H9 (cell line): Measurements from ENCODE around the gene SERPING1. TPM values are rescaled to one million over a fixed set of nuclear protein-coding genes. Genes with fewer than 3 reads are reported as not detected.

Experiments used
- DNase-seq: peaks from one replicate; pipeline ENCODE4 v3.0.0-alpha.2; 2017
- H2AFZ ChIP-seq: one replicate; pipeline ENCODE4 v1.6.1; 2013; ENCODE audit warnings: mild to moderate bottlenecking, low read length, control low read depth, moderate library complexity
- H2AK5ac ChIP-seq: 2 replicates; pipeline ENCODE4 v1.6.1; 2013; ENCODE audit warnings: low read length, control low read depth, mixed read lengths; ENCODE audit not compliant: insufficient read length
- H2BK120ac ChIP-seq: one replicate; pipeline ENCODE4 v1.6.1; 2013; ENCODE audit warnings: low read depth, mild to moderate bottlenecking, low read length, control low read depth, inconsistent platforms; ENCODE audit not compliant: poor library complexity, severe bottlenecking
- H2BK12ac ChIP-seq: 2 replicates; pipeline ENCODE4 v1.6.1; 2013; ENCODE audit warnings: low read length, control low read depth, mixed read lengths, low read depth; ENCODE audit not compliant: insufficient read length
- H2BK15ac ChIP-seq: 2 replicates; pipeline ENCODE4 v1.6.1; 2013; ENCODE audit warnings: low read depth, low read length, control low read depth
- H2BK20ac ChIP-seq: one replicate; pipeline ENCODE4 v1.6.1; 2013; ENCODE audit warnings: low read depth, mild to moderate bottlenecking, low read length, control low read depth, inconsistent platforms; ENCODE audit not compliant: poor library complexity, severe bottlenecking
- H2BK5ac ChIP-seq: 2 replicates; pipeline ENCODE4 v1.6.1; 2013; ENCODE audit warnings: low read length, control low read depth, mixed read lengths; ENCODE audit not compliant: insufficient read length
- H3K14ac ChIP-seq: 2 replicates; pipeline ENCODE4 v1.6.1; 2013; ENCODE audit warnings: low read length, control low read depth; ENCODE audit not compliant: insufficient read depth
- H3K18ac ChIP-seq: 2 replicates; pipeline ENCODE4 v1.6.1; 2013; ENCODE audit warnings: low read depth, mild to moderate bottlenecking, mixed read lengths, low read length, control low read depth; ENCODE audit not compliant: insufficient read length
- H3K23ac ChIP-seq: 2 replicates; pipeline ENCODE4 v1.6.1; 2013; ENCODE audit warnings: low read length, control low read depth, mixed read lengths, low read depth; ENCODE audit not compliant: insufficient read length
- H3K23me2 ChIP-seq: 2 replicates; pipeline ENCODE4 v1.6.1; 2013; ENCODE audit warnings: low read depth, mild to moderate bottlenecking, mixed read lengths, low read length, control low read depth; ENCODE audit not compliant: insufficient read length, poor library complexity, severe bottlenecking
- H3K27ac ChIP-seq: 2 replicates; pipeline ENCODE4 v1.5.1; 2013; ENCODE audit warnings: low read length, control low read depth, mixed read lengths, low read depth; ENCODE audit not compliant: insufficient read length
- H3K27me3 ChIP-seq: 2 replicates; pipeline ENCODE4 v1.6.1; 2013; ENCODE audit warnings: low read length, control low read depth, inconsistent platforms; ENCODE audit not compliant: insufficient read depth
- H3K4ac ChIP-seq: 2 replicates; pipeline ENCODE4 v1.6.1; 2013; ENCODE audit warnings: low read depth, mild to moderate bottlenecking, control low read depth, inconsistent platforms, low read length, moderate library complexity
- H3K4me1 ChIP-seq: 2 replicates; pipeline ENCODE4 v1.6.1; 2013; ENCODE audit warnings: low read length, control low read depth, inconsistent platforms; ENCODE audit not compliant: insufficient read depth
- H3K4me2 ChIP-seq: 2 replicates; pipeline ENCODE4 v1.6.1; 2013; ENCODE audit warnings: low read length, control low read depth, mixed read lengths; ENCODE audit not compliant: insufficient read length, insufficient read depth
- H3K56ac ChIP-seq: 2 replicates; pipeline ENCODE4 v1.6.1; 2013; ENCODE audit warnings: low read depth, mild to moderate bottlenecking, mixed read lengths, low read length, control low read depth; ENCODE audit not compliant: insufficient read length
- H3K79me1 ChIP-seq: 2 replicates; pipeline ENCODE4 v1.6.1; 2013; ENCODE audit warnings: low read depth, mild to moderate bottlenecking, moderate library complexity, low read length, control low read depth, inconsistent platforms; ENCODE audit not compliant: insufficient read depth, poor library complexity, severe bottlenecking
- H3K79me2 ChIP-seq: 2 replicates; pipeline ENCODE4 v1.6.1; 2013; ENCODE audit warnings: low read length, control low read depth, inconsistent platforms; ENCODE audit not compliant: insufficient read depth
- H3K9ac ChIP-seq: 2 replicates; pipeline ENCODE4 v1.6.1; 2013; ENCODE audit warnings: low read length, control low read depth, mixed read lengths; ENCODE audit not compliant: insufficient read length; ENCODE audit errors: extremely low read depth
- H3K9me3 ChIP-seq: one replicate; pipeline ENCODE4 v1.6.1; 2013; ENCODE audit warnings: low read depth, low read length, inconsistent platforms; ENCODE audit not compliant: control insufficient read depth
- H3T11ph ChIP-seq: one replicate; pipeline ENCODE4 v1.6.1; 2013; ENCODE audit warnings: mild to moderate bottlenecking, low read length, control low read depth, inconsistent platforms
- H4K20me1 ChIP-seq: one replicate; pipeline ENCODE4 v1.6.1; 2013; ENCODE audit not compliant: control insufficient read depth, insufficient read length, insufficient read depth
- H4K5ac ChIP-seq: 2 replicates; pipeline ENCODE4 v1.6.1; 2013; ENCODE audit warnings: low read depth, mild to moderate bottlenecking, mixed read lengths, low read length, control low read depth; ENCODE audit not compliant: insufficient read length
- H4K8ac ChIP-seq: replicated peaks from 2 replicates; pipeline ENCODE4 v1.6.1; 2013; ENCODE audit warnings: low read length, control low read depth, mixed read lengths, low read depth; ENCODE audit not compliant: insufficient read length
- H4K91ac ChIP-seq: 2 replicates; pipeline ENCODE4 v1.6.1; 2013; ENCODE audit warnings: low read depth, mild to moderate bottlenecking, moderate library complexity, mixed read lengths, low read length, control low read depth; ENCODE audit not compliant: insufficient read length
- H3K27ac Mint-ChIP-seq, 3 experiments: 2 replicates in 2 of 3; 3 replicates in 1 of 3; pipeline ENCODE4 v1.8.0; 2020 to 2021; ENCODE audit warnings: mixed read lengths in 3 of 3, mild to moderate bottlenecking in 1 of 3, moderate library complexity in 1 of 3
- H3K27me3 Mint-ChIP-seq: 2 replicates; pipeline ENCODE4 v1.8.0; 2021; ENCODE audit warnings: low read depth, mild to moderate bottlenecking, moderate library complexity, mixed read lengths
- H3K36me3 Mint-ChIP-seq, 3 experiments: 2 replicates in 2 of 3; 3 replicates in 1 of 3; pipeline ENCODE4 v1.8.0; 2020 to 2021; ENCODE audit warnings: low read depth in 3 of 3, mixed read lengths in 3 of 3; ENCODE audit not compliant: insufficient read depth in 1 of 3
- H3K4me1 Mint-ChIP-seq, 2 experiments: 2 replicates each; pipeline ENCODE4 v1.8.0; 2020; ENCODE audit warnings: mixed read lengths in 2 of 2
- H3K4me3 Mint-ChIP-seq, 2 experiments: 2 replicates in 1 of 2; 3 replicates in 1 of 2; pipeline ENCODE4 v1.8.0; 2020 to 2021; ENCODE audit warnings: mild to moderate bottlenecking in 2 of 2, mixed read lengths in 2 of 2, moderate library complexity in 1 of 2
- H3K9me3 Mint-ChIP-seq, 2 experiments: 2 replicates in 1 of 2; 3 replicates in 1 of 2; pipeline ENCODE4 v1.8.0; 2020; ENCODE audit warnings: mild to moderate bottlenecking in 2 of 2, mixed read lengths in 2 of 2, moderate library complexity in 1 of 2
- WGBS: extraction: QIAGEN DNeasy Blood & Tissue Kit; methylation state at CpG from one replicate; pipeline ENCODE4 v1.1.7; 2013; ENCODE audit warnings: missing lambda C conversion rate, low lambda C conversion rate, mixed read lengths; ENCODE audit not compliant: insufficient read length; ENCODE audit errors: extremely low coverage; 5-methylcytosine and 5-hydroxymethylcytosine counted together
- total RNA-seq: library from RNA; stranded (reverse); gene quantifications from 2 replicates; pipeline ENCODE4 v1.2.1, GENCODE V29; 2021
- TF ChIP-seq, protein P1 (sequence below): fragments of 200-600 bp; sonication (generic); conservative IDR thresholded peaks from 3 replicates; pipeline ENCODE4 v1.8.0; 2021; ENCODE audit warnings: antibody characterized with exemption, mild to moderate bottlenecking

SERPING1 gene
- total RNA-seq, 1 experiment from 2014 or later: 35.2 TPM

DNA sequence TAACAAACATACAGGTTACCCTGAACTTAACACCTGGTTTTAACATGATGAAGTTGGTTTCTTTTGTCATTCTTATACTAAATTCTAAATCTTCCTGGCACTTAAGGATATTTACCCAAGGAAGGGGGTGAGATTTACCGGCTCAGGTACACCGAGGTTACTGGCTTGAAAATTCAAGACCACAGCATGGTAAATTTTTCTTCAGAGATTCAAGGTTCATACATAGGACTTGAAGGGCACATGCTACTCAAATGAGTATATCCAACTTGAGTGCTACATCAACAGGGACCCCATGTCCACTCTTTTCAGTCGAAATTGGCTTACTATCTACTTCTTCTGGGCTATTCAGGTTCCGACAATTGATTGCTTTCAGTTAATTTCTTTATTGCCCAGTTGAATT, 12.7 kb downstream of the SERPING1 start:
- H3K14ac ChIP-seq: no peak overlapping the region
- H2BK15ac ChIP-seq: no peak overlapping the region
- no peaks in the 10 kb centered on the region for H3K23me2 ChIP-seq
- no peaks in the 10 kb centered on the region for H3K27me3 ChIP-seq
- H2BK120ac ChIP-seq: no peak overlapping the region
- H2BK5ac ChIP-seq: no peak overlapping the region
- Mint-ChIP-seq H3K27me3 (no peaks in the 10 kb centered on the region), H3K27ac (no peak overlapping the region), H3K9me3 (no peaks in the 10 kb centered on the region), H3K36me3 (peaks cover 19 to 37% (median 21%) of the 10 kb centered on the region in 3 experiments), H3K4me1 (peaks cover 2 to 12% of the 10 kb centered on the region in 2 experiments; a peak in 2 of 4 replicates), H3K4me3 (no peak overlapping the region)
- H3T11ph ChIP-seq: no peak overlapping the region
- TF ChIP-seq, protein P1, sequence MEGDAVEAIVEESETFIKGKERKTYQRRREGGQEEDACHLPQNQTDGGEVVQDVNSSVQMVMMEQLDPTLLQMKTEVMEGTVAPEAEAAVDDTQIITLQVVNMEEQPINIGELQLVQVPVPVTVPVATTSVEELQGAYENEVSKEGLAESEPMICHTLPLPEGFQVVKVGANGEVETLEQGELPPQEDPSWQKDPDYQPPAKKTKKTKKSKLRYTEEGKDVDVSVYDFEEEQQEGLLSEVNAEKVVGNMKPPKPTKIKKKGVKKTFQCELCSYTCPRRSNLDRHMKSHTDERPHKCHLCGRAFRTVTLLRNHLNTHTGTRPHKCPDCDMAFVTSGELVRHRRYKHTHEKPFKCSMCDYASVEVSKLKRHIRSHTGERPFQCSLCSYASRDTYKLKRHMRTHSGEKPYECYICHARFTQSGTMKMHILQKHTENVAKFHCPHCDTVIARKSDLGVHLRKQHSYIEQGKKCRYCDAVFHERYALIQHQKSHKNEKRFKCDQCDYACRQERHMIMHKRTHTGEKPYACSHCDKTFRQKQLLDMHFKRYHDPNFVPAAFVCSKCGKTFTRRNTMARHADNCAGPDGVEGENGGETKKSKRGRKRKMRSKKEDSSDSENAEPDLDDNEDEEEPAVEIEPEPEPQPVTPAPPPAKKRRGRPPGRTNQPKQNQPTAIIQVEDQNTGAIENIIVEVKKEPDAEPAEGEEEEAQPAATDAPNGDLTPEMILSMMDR: no peak
- no peak overlapping the region for H4K5ac ChIP-seq
- H4K91ac ChIP-seq: no peak overlapping the region
- no peaks in the 10 kb centered on the region for H3K9me3 ChIP-seq
- H2AK5ac ChIP-seq: no peak overlapping the region
- H3K23ac ChIP-seq: no peak overlapping the region
- H2AFZ ChIP-seq: no peak overlapping the region
- no peak overlapping the region for H3K9ac ChIP-seq
- no peak overlapping the region for H2BK20ac ChIP-seq
- whole genome bisulfite sequencing: no CpG with 5 or more reads among the region's 4 CpGs
- H3K27ac ChIP-seq: no peak overlapping the region
- H3K56ac ChIP-seq: no peak overlapping the region
- no peak overlapping the region for H2BK12ac ChIP-seq
- no peaks in the 10 kb centered on the region for H3K79me2 ChIP-seq
- no peak overlapping the region for H3K18ac ChIP-seq
- H3K4me2 ChIP-seq: no peak overlapping the region
- H4K8ac ChIP-seq: no peak overlapping the region
- no peak for DNase-seq
- no peak overlapping the region for H3K4ac ChIP-seq
- no peaks in the 10 kb centered on the region for H3K79me1 ChIP-seq
- H3K4me1 ChIP-seq: peaks cover 3% of the 10 kb centered on the region; the same call in 1 of the 2 replicates
- H4K20me1 ChIP-seq: no peaks in the 10 kb centered on the region
